HL-60 (cell line): ENCODE data around the gene LRP6.

ENCODE experiments used
- GABPA ChIP-seq: IDR thresholded peaks from 2 replicates; pipeline ENCODE4 v1.6.1; 2012; ENCODE audit warnings: low read depth
- TF ChIP-seq, protein P1 (sequence below): IDR thresholded peaks from one replicate; pipeline ENCODE4 v1.5.1; 2011; ENCODE audit warnings: low read length, control low read depth, inconsistent platforms; ENCODE audit not compliant: insufficient read depth

DNA sequence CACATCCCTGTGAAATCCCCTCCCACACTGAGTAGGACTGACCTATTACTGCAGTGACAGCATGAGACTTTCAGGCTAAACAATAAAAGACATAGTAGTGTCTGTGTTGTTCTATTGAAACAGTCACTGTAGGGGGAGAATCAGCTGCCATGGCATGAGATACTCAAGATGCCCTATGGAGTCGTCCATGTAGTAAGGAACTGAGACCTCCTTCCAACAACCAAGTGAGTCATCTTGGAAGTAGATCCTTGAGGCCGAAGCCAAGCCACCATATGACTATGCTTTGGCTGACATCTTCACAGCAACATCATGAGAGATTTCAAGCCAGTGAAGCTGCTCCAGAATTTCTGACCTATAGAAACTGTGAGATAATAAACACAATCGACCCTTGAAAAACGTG lies 12.1 kb upstream of the LRP6 start:
- TF ChIP-seq, protein P1, sequence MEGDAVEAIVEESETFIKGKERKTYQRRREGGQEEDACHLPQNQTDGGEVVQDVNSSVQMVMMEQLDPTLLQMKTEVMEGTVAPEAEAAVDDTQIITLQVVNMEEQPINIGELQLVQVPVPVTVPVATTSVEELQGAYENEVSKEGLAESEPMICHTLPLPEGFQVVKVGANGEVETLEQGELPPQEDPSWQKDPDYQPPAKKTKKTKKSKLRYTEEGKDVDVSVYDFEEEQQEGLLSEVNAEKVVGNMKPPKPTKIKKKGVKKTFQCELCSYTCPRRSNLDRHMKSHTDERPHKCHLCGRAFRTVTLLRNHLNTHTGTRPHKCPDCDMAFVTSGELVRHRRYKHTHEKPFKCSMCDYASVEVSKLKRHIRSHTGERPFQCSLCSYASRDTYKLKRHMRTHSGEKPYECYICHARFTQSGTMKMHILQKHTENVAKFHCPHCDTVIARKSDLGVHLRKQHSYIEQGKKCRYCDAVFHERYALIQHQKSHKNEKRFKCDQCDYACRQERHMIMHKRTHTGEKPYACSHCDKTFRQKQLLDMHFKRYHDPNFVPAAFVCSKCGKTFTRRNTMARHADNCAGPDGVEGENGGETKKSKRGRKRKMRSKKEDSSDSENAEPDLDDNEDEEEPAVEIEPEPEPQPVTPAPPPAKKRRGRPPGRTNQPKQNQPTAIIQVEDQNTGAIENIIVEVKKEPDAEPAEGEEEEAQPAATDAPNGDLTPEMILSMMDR = no peak
- no peak for TF ChIP-seq GABPA
